GM23338 (cell line): ENCODE data around the gene CDK18.

Experiments
- CREB1 ChIP-seq: fragments of 250-450 bp; sonication (Bioruptor Pico); IDR thresholded peaks from 2 replicates; pipeline ENCODE4 v1.5.0; 2020; ENCODE audit warnings: low read depth, mild to moderate bottlenecking, moderate library complexity
- CTCF ChIP-seq, 2 experiments: fragments of 200-600 bp in 1 of 2; sonication (generic) in 1 of 2; conservative IDR thresholded peaks; 2 replicates each; pipeline versions ENCODE4 v1.5.1 to v1.6.1; 2016 to 2017; ENCODE audit warnings: antibody characterized with exemption in 2 of 2, low read depth in 2 of 2, mild to moderate bottlenecking in 2 of 2, moderate library complexity in 1 of 2
- EZH2 ChIP-seq: fragments of 200-600 bp; sonication (generic); IDR thresholded peaks from one replicate; pipeline ENCODE4 v1.8.0; 2017; ENCODE audit warnings: antibody characterized with exemption, mild to moderate bottlenecking, low read depth; ENCODE audit not compliant: unreplicated experiment
- EZH2phosphoT487 ChIP-seq: fragments of 200-600 bp; sonication (generic); IDR thresholded peaks from one replicate; pipeline ENCODE4 v1.8.1; 2018; ENCODE audit warnings: antibody characterized with exemption; ENCODE audit not compliant: unreplicated experiment
- JUNB ChIP-seq: IDR thresholded peaks from one replicate; pipeline ENCODE4 v1.6.1; 2016; ENCODE audit warnings: antibody characterized with exemption; ENCODE audit not compliant: unreplicated experiment
- NANOG ChIP-seq: IDR thresholded peaks from 2 replicates; pipeline ENCODE4 v1.6.1; 2016; ENCODE audit warnings: antibody characterized with exemption, borderline replicate concordance
- POLR2AphosphoS5 ChIP-seq: IDR thresholded peaks from 2 replicates; pipeline ENCODE4 v1.6.1; 2016; ENCODE audit warnings: antibody characterized with exemption, low read depth
- REST ChIP-seq: IDR thresholded peaks from one replicate; pipeline ENCODE4 v1.6.1; 2018; ENCODE audit warnings: antibody characterized with exemption; ENCODE audit not compliant: unreplicated experiment
- STAT1 ChIP-seq: IDR thresholded peaks from one replicate; pipeline ENCODE4 v1.6.1; 2016; ENCODE audit warnings: antibody characterized with exemption; ENCODE audit not compliant: unreplicated experiment
- ZNF114 ChIP-seq: fragments of 250-450 bp; sonication (Bioruptor Pico); IDR thresholded peaks from 2 replicates; pipeline ENCODE4 v1.5.0; 2020; ENCODE audit warnings: mild to moderate bottlenecking, moderate library complexity
- ZNF331 ChIP-seq: fragments of 250-450 bp; sonication (Bioruptor Pico); IDR thresholded peaks from 2 replicates; pipeline ENCODE4 v1.5.0; 2020; ENCODE audit warnings: low read depth, mild to moderate bottlenecking, moderate library complexity
- TF ChIP-seq, protein P1 (sequence below): IDR thresholded peaks from 2 replicates; pipeline ENCODE4 v1.6.1; 2016; ENCODE audit warnings: antibody characterized with exemption
- TF ChIP-seq, protein P2 (sequence below): fragments of 250-450 bp; sonication (Bioruptor Pico); IDR thresholded peaks from 2 replicates; pipeline ENCODE4 v1.5.0; 2020; ENCODE audit warnings: mild to moderate bottlenecking, moderate library complexity

DNA sequence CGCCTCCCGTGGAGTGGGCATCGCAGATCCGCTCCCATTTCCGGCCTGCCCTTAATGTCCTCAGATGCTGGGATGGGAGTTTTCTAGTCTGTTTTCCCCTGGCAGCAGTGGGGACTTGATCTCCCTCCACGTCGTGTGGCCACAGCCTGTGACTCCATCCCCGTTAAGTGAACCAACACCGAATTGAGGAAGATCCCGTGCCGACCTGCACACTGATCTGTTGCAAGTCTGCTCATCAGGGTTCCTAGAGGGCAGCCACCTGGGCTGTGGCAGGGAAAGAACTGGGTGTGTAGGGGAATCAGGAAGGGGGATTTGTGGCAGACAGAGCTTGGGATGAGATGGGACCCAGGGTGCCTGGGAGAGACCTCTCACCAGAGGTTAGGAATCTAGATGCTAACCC, 23.3 kb upstream of the CDK18 start:
- TF ChIP-seq CTCF (conservative IDR thresholded peaks at IDR 0.05; ENCODE audit: low read depth in 2 of 2) (no peak), POLR2AphosphoS5 (no peak), EZH2 (no peak), EZH2phosphoT487 (no peak), JUNB (no peak), ZNF114 (CRISPR knock-in tag) (no peak), REST (no peak), STAT1 (no peak), ZNF331 (no peak), CREB1 (CRISPR knock-in tag) (no peak), NANOG (no peak)
- TF ChIP-seq, protein P1, sequence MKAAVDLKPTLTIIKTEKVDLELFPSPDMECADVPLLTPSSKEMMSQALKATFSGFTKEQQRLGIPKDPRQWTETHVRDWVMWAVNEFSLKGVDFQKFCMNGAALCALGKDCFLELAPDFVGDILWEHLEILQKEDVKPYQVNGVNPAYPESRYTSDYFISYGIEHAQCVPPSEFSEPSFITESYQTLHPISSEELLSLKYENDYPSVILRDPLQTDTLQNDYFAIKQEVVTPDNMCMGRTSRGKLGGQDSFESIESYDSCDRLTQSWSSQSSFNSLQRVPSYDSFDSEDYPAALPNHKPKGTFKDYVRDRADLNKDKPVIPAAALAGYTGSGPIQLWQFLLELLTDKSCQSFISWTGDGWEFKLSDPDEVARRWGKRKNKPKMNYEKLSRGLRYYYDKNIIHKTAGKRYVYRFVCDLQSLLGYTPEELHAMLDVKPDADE: no peak
- TF ChIP-seq, protein P2, sequence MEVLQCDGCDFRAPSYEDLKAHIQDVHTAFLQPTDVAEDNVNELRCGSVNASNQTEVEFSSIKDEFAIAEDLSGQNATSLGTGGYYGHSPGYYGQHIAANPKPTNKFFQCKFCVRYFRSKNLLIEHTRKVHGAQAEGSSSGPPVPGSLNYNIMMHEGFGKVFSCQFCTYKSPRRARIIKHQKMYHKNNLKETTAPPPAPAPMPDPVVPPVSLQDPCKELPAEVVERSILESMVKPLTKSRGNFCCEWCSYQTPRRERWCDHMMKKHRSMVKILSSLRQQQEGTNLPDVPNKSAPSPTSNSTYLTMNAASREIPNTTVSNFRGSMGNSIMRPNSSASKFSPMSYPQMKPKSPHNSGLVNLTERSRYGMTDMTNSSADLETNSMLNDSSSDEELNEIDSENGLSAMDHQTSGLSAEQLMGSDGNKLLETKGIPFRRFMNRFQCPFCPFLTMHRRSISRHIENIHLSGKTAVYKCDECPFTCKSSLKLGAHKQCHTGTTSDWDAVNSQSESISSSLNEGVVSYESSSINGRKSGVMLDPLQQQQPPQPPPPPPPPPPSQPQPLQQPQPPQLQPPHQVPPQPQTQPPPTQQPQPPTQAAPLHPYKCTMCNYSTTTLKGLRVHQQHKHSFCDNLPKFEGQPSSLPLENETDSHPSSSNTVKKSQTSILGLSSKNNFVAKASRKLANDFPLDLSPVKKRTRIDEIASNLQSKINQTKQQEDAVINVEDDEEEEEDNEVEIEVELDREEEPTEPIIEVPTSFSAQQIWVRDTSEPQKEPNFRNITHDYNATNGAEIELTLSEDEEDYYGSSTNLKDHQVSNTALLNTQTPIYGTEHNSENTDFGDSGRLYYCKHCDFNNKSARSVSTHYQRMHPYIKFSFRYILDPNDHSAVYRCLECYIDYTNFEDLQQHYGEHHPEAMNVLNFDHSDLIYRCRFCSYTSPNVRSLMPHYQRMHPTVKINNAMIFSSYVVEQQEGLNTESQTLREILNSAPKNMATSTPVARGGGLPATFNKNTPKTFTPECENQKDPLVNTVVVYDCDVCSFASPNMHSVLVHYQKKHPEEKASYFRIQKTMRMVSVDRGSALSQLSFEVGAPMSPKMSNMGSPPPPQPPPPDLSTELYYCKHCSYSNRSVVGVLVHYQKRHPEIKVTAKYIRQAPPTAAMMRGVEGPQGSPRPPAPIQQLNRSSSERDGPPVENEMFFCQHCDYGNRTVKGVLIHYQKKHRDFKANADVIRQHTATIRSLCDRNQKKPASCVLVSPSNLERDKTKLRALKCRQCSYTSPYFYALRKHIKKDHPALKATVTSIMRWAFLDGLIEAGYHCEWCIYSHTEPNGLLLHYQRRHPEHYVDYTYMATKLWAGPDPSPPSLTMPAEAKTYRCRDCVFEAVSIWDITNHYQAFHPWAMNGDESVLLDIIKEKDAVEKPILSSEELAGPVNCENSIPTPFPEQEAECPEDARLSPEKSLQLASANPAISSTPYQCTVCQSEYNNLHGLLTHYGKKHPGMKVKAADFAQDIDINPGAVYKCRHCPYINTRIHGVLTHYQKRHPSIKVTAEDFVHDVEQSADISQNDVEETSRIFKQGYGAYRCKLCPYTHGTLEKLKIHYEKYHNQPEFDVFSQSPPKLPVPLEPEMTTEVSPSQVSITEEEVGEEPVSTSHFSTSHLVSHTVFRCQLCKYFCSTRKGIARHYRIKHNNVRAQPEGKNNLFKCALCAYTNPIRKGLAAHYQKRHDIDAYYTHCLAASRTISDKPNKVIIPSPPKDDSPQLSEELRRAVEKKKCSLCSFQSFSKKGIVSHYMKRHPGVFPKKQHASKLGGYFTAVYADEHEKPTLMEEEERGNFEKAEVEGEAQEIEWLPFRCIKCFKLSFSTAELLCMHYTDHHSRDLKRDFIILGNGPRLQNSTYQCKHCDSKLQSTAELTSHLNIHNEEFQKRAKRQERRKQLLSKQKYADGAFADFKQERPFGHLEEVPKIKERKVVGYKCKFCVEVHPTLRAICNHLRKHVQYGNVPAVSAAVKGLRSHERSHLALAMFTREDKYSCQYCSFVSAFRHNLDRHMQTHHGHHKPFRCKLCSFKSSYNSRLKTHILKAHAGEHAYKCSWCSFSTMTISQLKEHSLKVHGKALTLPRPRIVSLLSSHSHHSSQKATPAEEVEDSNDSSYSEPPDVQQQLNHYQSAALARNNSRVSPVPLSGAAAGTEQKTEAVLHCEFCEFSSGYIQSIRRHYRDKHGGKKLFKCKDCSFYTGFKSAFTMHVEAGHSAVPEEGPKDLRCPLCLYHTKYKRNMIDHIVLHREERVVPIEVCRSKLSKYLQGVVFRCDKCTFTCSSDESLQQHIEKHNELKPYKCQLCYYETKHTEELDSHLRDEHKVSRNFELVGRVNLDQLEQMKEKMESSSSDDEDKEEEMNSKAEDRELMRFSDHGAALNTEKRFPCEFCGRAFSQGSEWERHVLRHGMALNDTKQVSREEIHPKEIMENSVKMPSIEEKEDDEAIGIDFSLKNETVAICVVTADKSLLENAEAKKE: no peak
